A549 (cell line): ENCODE data around the gene IL4R. TPM values are rescaled to one million over a fixed set of nuclear protein-coding genes. Genes with fewer than 3 reads are reported as not detected.

ENCODE experiments used
- ATAC-seq, 2 experiments: fragments of 200-7000 bp in 1 of 2; fragments of >200 bp in 1 of 2; cut with Nextera tagmentation in 1 of 2; cut with Tn5 transposase in 1 of 2; 3 replicates each; pipeline versions ENCODE4 v1.8.0 to v1.9.1; 2018 to 2020; ENCODE audit warnings: mild to moderate bottlenecking in 1 of 2, moderate library complexity in 1 of 2
- CTCF ChIA-PET: fragments of 300-600 bp; sonication (Branson Sonifier 250); formaldehyde crosslinking; extraction: SDS; loops from one replicate; lab custom pipeline; 2021; ENCODE audit warnings: antibody characterized with exemption, inconsistent platforms; lab: Yijun Ruan, JAX
- POLR2A ChIA-PET: fragments of 350-600 bp; formaldehyde crosslinking; extraction: SDS; loops from one replicate; lab custom pipeline; 2021; ENCODE audit warnings: antibody characterized with exemption, inconsistent platforms; lab: Yijun Ruan, JAX
- DNase-seq, 2 experiments: peaks; one replicate each; pipeline versions ENCODE4 v3.0.0 to v3.0.0-alpha.2; 2011 to 2016; ENCODE audit warnings: low read depth in 1 of 2, low spot score in 1 of 2
- FAIRE-seq: peaks from 2 replicates; lab custom pipeline; 2011; peaks lifted over from hg19 to GRCh38; lab: Jason Lieb, UNC
- H3K27ac ChIP-seq, 2 experiments: fragments of >200 bp; sonication (Bioruptor Twin); formaldehyde crosslinking; 3 replicates each; pipeline ENCODE4 v1.5.1; 2016 to 2017
- H3K4me1 ChIP-seq: fragments of >200 bp; sonication (Bioruptor Twin); formaldehyde crosslinking; 3 replicates; pipeline ENCODE4 v1.6.1; 2016
- H3K4me2 ChIP-seq: fragments of >200 bp; sonication (Bioruptor Twin); formaldehyde crosslinking; 3 replicates; pipeline ENCODE4 v1.6.1; 2016
- H3K4me3 ChIP-seq: fragments of >200 bp; sonication (Bioruptor Twin); formaldehyde crosslinking; 3 replicates; pipeline ENCODE4 v1.5.1; 2016
- H3K9me3 ChIP-seq: fragments of >200 bp; sonication (Bioruptor Twin); formaldehyde crosslinking; 3 replicates; pipeline ENCODE4 v1.6.1; 2016
- CBX2 ChIP-seq: fragments of 200-600 bp; sonication (generic); IDR thresholded peaks from 2 replicates; pipeline ENCODE4 v1.6.1; 2016; ENCODE audit warnings: low read depth, mild to moderate bottlenecking, borderline replicate concordance
- CHD2 ChIP-seq: fragments of 150-350 bp; IDR thresholded peaks from 2 replicates; pipeline ENCODE4 v1.6.1; 2014; ENCODE audit warnings: low read length; ENCODE audit not compliant: partially characterized antibody
- CHD4 ChIP-seq: fragments of 200-600 bp; sonication (generic); IDR thresholded peaks from 2 replicates; pipeline ENCODE4 v1.6.1; 2016; ENCODE audit warnings: antibody characterized with exemption, mild to moderate bottlenecking, borderline replicate concordance
- EHF ChIP-seq: fragments of 250-450 bp; sonication (Bioruptor Pico); IDR thresholded peaks from 2 replicates; pipeline ENCODE4 v1.5.0; 2020; ENCODE audit warnings: mild to moderate bottlenecking
- EHMT2 ChIP-seq: fragments of 200-600 bp; sonication (generic); IDR thresholded peaks from 2 replicates; pipeline ENCODE4 v1.6.1; 2016; ENCODE audit warnings: antibody characterized with exemption, low read depth, mild to moderate bottlenecking, moderate library complexity
- FOXS1 ChIP-seq: fragments of 250-450 bp; sonication (Bioruptor Pico); IDR thresholded peaks from 2 replicates; pipeline ENCODE4 v1.5.0; 2020; ENCODE audit warnings: mild to moderate bottlenecking, moderate library complexity
- HEYL ChIP-seq: fragments of 250-450 bp; sonication (Bioruptor Pico); IDR thresholded peaks from 2 replicates; pipeline ENCODE4 v1.8.0; 2021; ENCODE audit warnings: mild to moderate bottlenecking, moderate library complexity
- HOXA7 ChIP-seq: fragments of 250-450 bp; sonication (Bioruptor Pico); IDR thresholded peaks from 2 replicates; pipeline ENCODE4 v1.5.0; 2020; ENCODE audit warnings: mild to moderate bottlenecking, moderate library complexity
- HOXB13 ChIP-seq: fragments of 250-450 bp; sonication (Bioruptor Pico); IDR thresholded peaks from 2 replicates; pipeline ENCODE4 v1.5.0; 2020; ENCODE audit warnings: low read depth, mild to moderate bottlenecking, moderate library complexity
- HOXB5 ChIP-seq: fragments of 250-450 bp; sonication (Bioruptor Pico); IDR thresholded peaks from 2 replicates; pipeline ENCODE4 v1.5.0; 2020; ENCODE audit warnings: mild to moderate bottlenecking, moderate library complexity
- MAZ ChIP-seq: fragments of 150-350 bp; IDR thresholded peaks from 2 replicates; pipeline ENCODE4 v1.6.1; 2014; ENCODE audit warnings: antibody characterized with exemption, low read depth, low read length, borderline replicate concordance
- NPAS2 ChIP-seq: fragments of 250-450 bp; sonication (Bioruptor Pico); IDR thresholded peaks from 2 replicates; pipeline ENCODE4 v1.8.0; 2022; ENCODE audit warnings: mild to moderate bottlenecking, moderate library complexity, borderline replicate concordance
- RARB ChIP-seq: fragments of 250-450 bp; sonication (Bioruptor Pico); IDR thresholded peaks from 2 replicates; pipeline ENCODE4 v1.8.0; 2021; ENCODE audit warnings: mild to moderate bottlenecking, moderate library complexity
- RFX5 ChIP-seq: fragments of 450-650 bp; IDR thresholded peaks from 2 replicates; pipeline ENCODE4 v1.7.1; 2014; ENCODE audit warnings: antibody characterized with exemption, mild to moderate bottlenecking, moderate library complexity
- RNF2 ChIP-seq: fragments of 200-600 bp; sonication (generic); IDR thresholded peaks from 2 replicates; pipeline ENCODE4 v1.6.1; 2016; ENCODE audit warnings: low read depth, mild to moderate bottlenecking, antibody characterized with exemption, moderate library complexity, borderline replicate concordance
- SMC3 ChIP-seq: fragments of >200 bp; sonication (Bioruptor Twin); formaldehyde crosslinking; IDR thresholded peaks from 3 replicates; pipeline ENCODE4 v1.6.1; 2018; ENCODE audit warnings: inconsistent platforms
- TFCP2L1 ChIP-seq: fragments of 250-450 bp; sonication (Bioruptor Pico); IDR thresholded peaks from 2 replicates; pipeline ENCODE4 v1.5.0; 2021; ENCODE audit warnings: mild to moderate bottlenecking
- TP53 ChIP-seq: fragments of 250-450 bp; sonication (Bioruptor Pico); IDR thresholded peaks from 2 replicates; pipeline ENCODE4 v1.5.0; 2021; ENCODE audit warnings: mild to moderate bottlenecking, moderate library complexity
- ZNF302 ChIP-seq: fragments of 250-450 bp; sonication (Bioruptor Pico); IDR thresholded peaks from 2 replicates; pipeline ENCODE4 v1.9.0; 2021; ENCODE audit warnings: inconsistent platforms, mild to moderate bottlenecking, moderate library complexity
- WGBS: methylation state at CpG from one replicate; pipeline ENCODE4 v1.1.6; 2017; ENCODE audit errors: missing lambda C conversion rate; 5-methylcytosine and 5-hydroxymethylcytosine counted together
- polyA plus RNA-seq, 4 experiments: library from polyadenylated mRNA; depleted of rRNA in 3 of 4; stranded (reverse); fragments of >200 nt; fragmentation: RNase III in 1 of 4; extraction: RNeasy Plus Mini Kit Qiagen cat#74134 plus additional on column Dnase treatment in 1 of 4; gene quantifications; 2 replicates in 3 of 4; 3 replicates in 1 of 4; pipeline ENCODE4 v1.2.3, GENCODE V29; 2011 to 2017
- TF ChIP-seq, protein P1 (sequence below): IDR thresholded peaks from 2 replicates; pipeline ENCODE4 v1.6.1; 2012
- TF ChIP-seq, protein P2 (sequence below): fragments of >200 bp; sonication (Bioruptor Twin); formaldehyde crosslinking; IDR thresholded peaks from 3 replicates; pipeline ENCODE4 v1.6.1; 2016
- TF ChIP-seq, protein P3 (sequence below): IDR thresholded peaks from 2 replicates; pipeline ENCODE4 v1.6.1; 2012
- TF ChIP-seq, protein P4 (sequence below): fragments of >200 bp; sonication (Bioruptor Twin); formaldehyde crosslinking; IDR thresholded peaks from 3 replicates; pipeline ENCODE4 v1.5.1; 2016
- TF ChIP-seq, protein P5 (sequence below): fragments of 200-600 bp; sonication (generic); IDR thresholded peaks from 2 replicates; pipeline ENCODE4 v1.6.1; 2016; ENCODE audit warnings: antibody characterized with exemption, mild to moderate bottlenecking, moderate library complexity

IL4R gene
- polyA plus RNA-seq, 2 of the 4 experiments (the other 2 are of a cell fraction): 14.4 to 19.3 TPM

DNA sequence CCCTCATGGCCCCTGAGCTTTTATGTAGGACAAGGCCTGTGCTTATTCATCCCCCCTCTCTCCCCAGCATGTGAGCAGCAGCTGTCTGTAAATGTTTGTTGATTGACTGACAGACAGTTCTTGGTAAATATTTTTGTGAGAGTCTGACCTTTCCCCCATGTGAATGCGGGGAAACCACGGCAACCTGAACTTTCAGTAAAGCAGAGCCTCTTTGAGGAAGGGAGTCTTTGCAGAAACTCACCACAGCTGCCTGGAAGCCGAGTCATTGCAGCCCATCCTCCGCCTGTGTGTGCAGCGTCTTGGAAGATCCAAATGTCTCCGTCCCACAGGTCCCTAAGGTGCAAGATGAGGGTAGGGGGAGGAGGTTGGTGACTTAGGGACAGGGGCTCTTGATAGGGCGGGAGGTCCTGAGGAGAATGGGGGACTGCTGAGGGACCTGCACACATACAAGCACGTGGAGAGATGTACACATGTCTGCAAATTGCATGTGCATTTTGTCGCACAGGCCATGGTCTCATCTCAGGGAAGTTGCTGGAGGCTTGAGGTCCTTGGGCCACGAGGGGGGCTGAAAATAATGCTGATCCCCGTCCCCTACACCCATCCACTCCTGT, 65.2 kb downstream of the IL4R start:
- FAIRE-seq: no peak
- no peak for DNase-seq
- ATAC-seq: no peak
- TF ChIP-seq ZNF302 (CRISPR knock-in tag): no peak
- no peak for TF ChIP-seq RARB
- Histone ChIP-seq H3K9me3 (peaks cover 5% of the 10 kb centered on the region; the same call in 2 of the 3 replicates), H3K4me2 (no peak overlapping the region), H3K4me1 (no peaks in the 10 kb centered on the region), H3K4me3 (no peak overlapping the region), H3K27ac (no peak overlapping the region)
- 48% methylated on average over 11 of the region's 11 CpGs for WGBS
- POLR2A ChIA-PET: no interaction called here
- CTCF ChIA-PET: interaction anchor here (0.7 to 2.1 kb wide), 4 partner anchors 11 to 144 kb away, joined by 3 to 13 read pairs (median 6); no protein-coding TSS in a partner anchor

DNA sequence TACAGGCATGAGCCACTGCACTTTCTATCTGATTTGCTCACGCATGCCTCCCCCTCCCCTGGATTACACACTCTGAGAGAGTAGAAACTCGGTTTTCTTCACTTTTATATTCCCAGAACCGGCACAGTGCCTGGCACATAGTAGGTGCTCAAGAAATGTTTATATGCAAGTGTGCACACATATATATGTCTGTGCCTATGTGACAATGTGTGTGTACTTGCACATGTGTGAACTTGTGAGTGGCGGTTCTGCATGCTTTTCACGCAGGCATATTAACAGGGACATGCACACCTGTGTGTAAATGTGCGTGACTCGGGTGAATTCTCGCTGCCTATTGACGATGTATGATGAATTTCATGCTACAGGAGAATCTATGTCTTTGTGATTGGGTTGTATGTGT, 66.1 kb downstream of the IL4R start:
- WGBS: 74% methylated on average over 9 of the region's 9 CpGs
- FAIRE-seq (no peak), ATAC-seq (no peak), DNase-seq (no peak)
- Histone ChIP-seq H3K9me3 (peaks cover 13% of the 10 kb centered on the region; the same call in 2 of the 3 replicates), H3K27ac (no peak overlapping the region), H3K4me3 (no peak overlapping the region), H3K4me2 (no peak overlapping the region), H3K4me1 (no peaks in the 10 kb centered on the region)
- CTCF ChIA-PET: no interaction called here
- TF ChIP-seq CHD2 (no peak), HEYL (CRISPR knock-in tag) (no peak), RFX5 (no peak), EHMT2 (no peak), NPAS2 (CRISPR knock-in tag) (no peak), HOXB5 (CRISPR knock-in tag) (no peak)
- TF ChIP-seq, protein P1, sequence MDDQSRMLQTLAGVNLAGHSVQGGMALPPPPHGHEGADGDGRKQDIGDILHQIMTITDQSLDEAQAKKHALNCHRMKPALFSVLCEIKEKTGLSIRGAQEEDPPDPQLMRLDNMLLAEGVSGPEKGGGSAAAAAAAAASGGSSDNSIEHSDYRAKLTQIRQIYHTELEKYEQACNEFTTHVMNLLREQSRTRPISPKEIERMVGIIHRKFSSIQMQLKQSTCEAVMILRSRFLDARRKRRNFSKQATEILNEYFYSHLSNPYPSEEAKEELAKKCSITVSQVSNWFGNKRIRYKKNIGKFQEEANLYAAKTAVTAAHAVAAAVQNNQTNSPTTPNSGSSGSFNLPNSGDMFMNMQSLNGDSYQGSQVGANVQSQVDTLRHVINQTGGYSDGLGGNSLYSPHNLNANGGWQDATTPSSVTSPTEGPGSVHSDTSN: no peak
- TF ChIP-seq, protein P2, sequence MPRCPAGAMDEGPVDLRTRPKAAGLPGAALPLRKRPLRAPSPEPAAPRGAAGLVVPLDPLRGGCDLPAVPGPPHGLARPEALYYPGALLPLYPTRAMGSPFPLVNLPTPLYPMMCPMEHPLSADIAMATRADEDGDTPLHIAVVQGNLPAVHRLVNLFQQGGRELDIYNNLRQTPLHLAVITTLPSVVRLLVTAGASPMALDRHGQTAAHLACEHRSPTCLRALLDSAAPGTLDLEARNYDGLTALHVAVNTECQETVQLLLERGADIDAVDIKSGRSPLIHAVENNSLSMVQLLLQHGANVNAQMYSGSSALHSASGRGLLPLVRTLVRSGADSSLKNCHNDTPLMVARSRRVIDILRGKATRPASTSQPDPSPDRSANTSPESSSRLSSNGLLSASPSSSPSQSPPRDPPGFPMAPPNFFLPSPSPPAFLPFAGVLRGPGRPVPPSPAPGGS: no peak
- POLR2A ChIA-PET: no interaction called here

DNA sequence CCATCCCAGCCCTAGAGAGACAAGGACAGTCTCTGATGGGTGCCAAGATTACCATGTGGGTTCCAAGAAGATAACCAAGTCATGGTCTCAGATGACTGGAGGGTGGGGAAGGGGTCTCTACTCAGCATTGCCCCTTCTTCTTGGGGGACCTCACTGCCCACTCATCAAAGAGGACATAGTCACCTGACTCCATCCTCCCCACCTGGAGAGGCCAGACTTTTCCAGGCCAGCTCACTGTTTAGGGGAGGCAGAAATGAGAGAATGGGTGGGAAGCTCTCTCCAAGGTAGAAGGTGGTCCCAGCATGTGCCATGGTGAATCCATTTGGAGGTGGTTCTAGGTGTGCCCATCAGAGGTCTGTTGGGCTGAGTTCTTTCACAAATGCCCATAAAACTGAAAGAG, 67.5 kb downstream of the IL4R start:
- POLR2A ChIA-PET: no interaction called here
- ATAC-seq: no peak
- no peak overlapping the region for H3K4me3 ChIP-seq
- no peak overlapping the region for H3K27ac ChIP-seq
- no peak for FAIRE-seq
- H3K4me1 ChIP-seq: no peaks in the 10 kb centered on the region
- no peak for TF ChIP-seq HOXA7
- no peak for TF ChIP-seq MAZ
- TF ChIP-seq, protein P3, sequence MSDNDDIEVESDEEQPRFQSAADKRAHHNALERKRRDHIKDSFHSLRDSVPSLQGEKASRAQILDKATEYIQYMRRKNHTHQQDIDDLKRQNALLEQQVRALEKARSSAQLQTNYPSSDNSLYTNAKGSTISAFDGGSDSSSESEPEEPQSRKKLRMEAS: no peak
- no peak for TF ChIP-seq SMC3
- TF ChIP-seq RARB: no peak
- TF ChIP-seq HOXB13 (CRISPR knock-in tag): no peak
- TF ChIP-seq EHF (CRISPR knock-in tag): no peak
- TF ChIP-seq CHD2: no peak
- TF ChIP-seq RFX5: no peak
- no peak for TF ChIP-seq TFCP2L1 (CRISPR knock-in tag)
- TF ChIP-seq, protein P4, sequence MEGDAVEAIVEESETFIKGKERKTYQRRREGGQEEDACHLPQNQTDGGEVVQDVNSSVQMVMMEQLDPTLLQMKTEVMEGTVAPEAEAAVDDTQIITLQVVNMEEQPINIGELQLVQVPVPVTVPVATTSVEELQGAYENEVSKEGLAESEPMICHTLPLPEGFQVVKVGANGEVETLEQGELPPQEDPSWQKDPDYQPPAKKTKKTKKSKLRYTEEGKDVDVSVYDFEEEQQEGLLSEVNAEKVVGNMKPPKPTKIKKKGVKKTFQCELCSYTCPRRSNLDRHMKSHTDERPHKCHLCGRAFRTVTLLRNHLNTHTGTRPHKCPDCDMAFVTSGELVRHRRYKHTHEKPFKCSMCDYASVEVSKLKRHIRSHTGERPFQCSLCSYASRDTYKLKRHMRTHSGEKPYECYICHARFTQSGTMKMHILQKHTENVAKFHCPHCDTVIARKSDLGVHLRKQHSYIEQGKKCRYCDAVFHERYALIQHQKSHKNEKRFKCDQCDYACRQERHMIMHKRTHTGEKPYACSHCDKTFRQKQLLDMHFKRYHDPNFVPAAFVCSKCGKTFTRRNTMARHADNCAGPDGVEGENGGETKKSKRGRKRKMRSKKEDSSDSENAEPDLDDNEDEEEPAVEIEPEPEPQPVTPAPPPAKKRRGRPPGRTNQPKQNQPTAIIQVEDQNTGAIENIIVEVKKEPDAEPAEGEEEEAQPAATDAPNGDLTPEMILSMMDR: no peak
- TF ChIP-seq TP53: no peak
- TF ChIP-seq CHD4: no peak
- no peak for TF ChIP-seq FOXS1 (CRISPR knock-in tag)
- no peak for TF ChIP-seq RNF2
- no peak for TF ChIP-seq CBX2
- TF ChIP-seq, protein P5, sequence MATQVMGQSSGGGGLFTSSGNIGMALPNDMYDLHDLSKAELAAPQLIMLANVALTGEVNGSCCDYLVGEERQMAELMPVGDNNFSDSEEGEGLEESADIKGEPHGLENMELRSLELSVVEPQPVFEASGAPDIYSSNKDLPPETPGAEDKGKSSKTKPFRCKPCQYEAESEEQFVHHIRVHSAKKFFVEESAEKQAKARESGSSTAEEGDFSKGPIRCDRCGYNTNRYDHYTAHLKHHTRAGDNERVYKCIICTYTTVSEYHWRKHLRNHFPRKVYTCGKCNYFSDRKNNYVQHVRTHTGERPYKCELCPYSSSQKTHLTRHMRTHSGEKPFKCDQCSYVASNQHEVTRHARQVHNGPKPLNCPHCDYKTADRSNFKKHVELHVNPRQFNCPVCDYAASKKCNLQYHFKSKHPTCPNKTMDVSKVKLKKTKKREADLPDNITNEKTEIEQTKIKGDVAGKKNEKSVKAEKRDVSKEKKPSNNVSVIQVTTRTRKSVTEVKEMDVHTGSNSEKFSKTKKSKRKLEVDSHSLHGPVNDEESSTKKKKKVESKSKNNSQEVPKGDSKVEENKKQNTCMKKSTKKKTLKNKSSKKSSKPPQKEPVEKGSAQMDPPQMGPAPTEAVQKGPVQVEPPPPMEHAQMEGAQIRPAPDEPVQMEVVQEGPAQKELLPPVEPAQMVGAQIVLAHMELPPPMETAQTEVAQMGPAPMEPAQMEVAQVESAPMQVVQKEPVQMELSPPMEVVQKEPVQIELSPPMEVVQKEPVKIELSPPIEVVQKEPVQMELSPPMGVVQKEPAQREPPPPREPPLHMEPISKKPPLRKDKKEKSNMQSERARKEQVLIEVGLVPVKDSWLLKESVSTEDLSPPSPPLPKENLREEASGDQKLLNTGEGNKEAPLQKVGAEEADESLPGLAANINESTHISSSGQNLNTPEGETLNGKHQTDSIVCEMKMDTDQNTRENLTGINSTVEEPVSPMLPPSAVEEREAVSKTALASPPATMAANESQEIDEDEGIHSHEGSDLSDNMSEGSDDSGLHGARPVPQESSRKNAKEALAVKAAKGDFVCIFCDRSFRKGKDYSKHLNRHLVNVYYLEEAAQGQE: no peak
- TF ChIP-seq, all 56 proteins: peak for 0
- no peak overlapping the region for H3K4me2 ChIP-seq
- CTCF ChIA-PET: interaction anchor here (1.0 to 1.4 kb wide), 3 partner anchors 10 to 147 kb away, joined by 3 read pairs; no protein-coding TSS in a partner anchor
- H3K9me3 ChIP-seq: peaks cover 13% of the 10 kb centered on the region; the same call in 2 of the 3 replicates
- DNase-seq: no peak
